Measurements from ENCODE around the gene ATP8A2. TPM values are rescaled to one million over a fixed set of nuclear protein-coding genes. Genes with fewer than 3 reads are reported as not detected.
"Not testable (repeated sequence)": the region's sequence is repeated elsewhere in the genome, so short reads cannot be mapped to it uniquely, and the experiment has no call there.

Gene ATP8A2
- total RNA-seq, 4 donors from 2014 or later = 0.13 to 0.24 (median 0.20) TPM

- no peak for TF ChIP-seq POLR2A (IDR thresholded peaks at IDR 0.05)
- TF ChIP-seq EP300 (IDR thresholded peaks at IDR 0.05) = no peak
- no peak for TF ChIP-seq CTCF (IDR thresholded peaks at IDR 0.05)
- TF ChIP-seq POLR2AphosphoS5 (IDR thresholded peaks at IDR 0.05) = no peak
- Histone ChIP-seq H3K27me3 (no peaks in the 10 kb centered on the region), H3K4me1 (no peaks in the 10 kb centered on the region), H3K9me3 (no peaks in the 10 kb centered on the region), H3K4me3 (no peak overlapping the region), H3K27ac (no peak overlapping the region), H3K36me3 (no peaks in the 10 kb centered on the region)
- 16% methylated on average over 7 of the region's 7 CpGs for WGBS
- no peak for DNase-seq (ENCODE audit: low spot score in 2 of 2)
These were observed 573.8 kb downstream of the ATP8A2 start for GRCh38 chr13:25945596-25945995.

- TF ChIP-seq CTCF (IDR thresholded peaks at IDR 0.05) (no peak), POLR2A (IDR thresholded peaks at IDR 0.05) (no peak), EP300 (IDR thresholded peaks at IDR 0.05) (no peak), POLR2AphosphoS5 (IDR thresholded peaks at IDR 0.05) (no peak)
- H3K27me3 ChIP-seq = no peaks in the 10 kb centered on the region
These were observed 574.5 kb downstream of the ATP8A2 start for GRCh38 chr13:25946321-25946720.

GRCh38 chr13:25948910-25949309, 577.1 kb downstream of the ATP8A2 start:
- Histone ChIP-seq H3K4me3 (no peak overlapping the region), H3K27me3 (no peaks in the 10 kb centered on the region), H3K27ac (no peak overlapping the region), H3K4me1 (no peaks in the 10 kb centered on the region), H3K9me3 (no peaks in the 10 kb centered on the region), H3K36me3 (no peaks in the 10 kb centered on the region)
- no peak for DNase-seq (ENCODE audit: low spot score in 2 of 2)
- 100% methylated on average over 1 of the region's 3 CpGs for WGBS
- TF ChIP-seq POLR2A (IDR thresholded peaks at IDR 0.05) = no peak
- TF ChIP-seq CTCF (IDR thresholded peaks at IDR 0.05) = no peak

More at GRCh38 chr13:25946321-25946720, 574.5 kb downstream of the ATP8A2 start:
- no peaks in the 10 kb centered on the region for H3K9me3 ChIP-seq
- no peak overlapping the region for H3K27ac ChIP-seq
- H3K4me3 ChIP-seq = no peak overlapping the region
- no peaks in the 10 kb centered on the region for H3K36me3 ChIP-seq
- no peaks in the 10 kb centered on the region for H3K4me1 ChIP-seq
- DNase-seq (ENCODE audit: low spot score in 2 of 2) = no peak
- 90% methylated on average over 6 of the region's 6 CpGs for WGBS

GRCh38 chr13:25951831-25952230, 580.1 kb downstream of the ATP8A2 start:
- no peaks in the 10 kb centered on the region for H3K9me3 ChIP-seq
- H3K4me1 ChIP-seq = no peaks in the 10 kb centered on the region
- no peaks in the 10 kb centered on the region for H3K36me3 ChIP-seq
- H3K27ac ChIP-seq = no peak overlapping the region
- 74% methylated on average over 4 of the region's 4 CpGs for WGBS
- TF ChIP-seq CTCF (IDR thresholded peaks at IDR 0.05) (no peak), EP300 (IDR thresholded peaks at IDR 0.05) (no peak), POLR2AphosphoS5 (IDR thresholded peaks at IDR 0.05) (no peak), POLR2A (IDR thresholded peaks at IDR 0.05) (no peak)
- no peak for DNase-seq (ENCODE audit: low spot score in 2 of 2)
- H3K4me3 ChIP-seq = no peak overlapping the region
- no peaks in the 10 kb centered on the region for H3K27me3 ChIP-seq

GRCh38 chr13:25954080-25954479, 582.3 kb downstream of the ATP8A2 start:
- DNase-seq (ENCODE audit: low spot score in 2 of 2); H3K9me3 ChIP-seq; H3K4me1 ChIP-seq; H3K27me3 ChIP-seq; H3K4me3 ChIP-seq; H3K27ac ChIP-seq; H3K36me3 ChIP-seq: not testable (repeated sequence)
- 83% methylated on average over 1 of the region's 5 CpGs for WGBS

- H3K4me1 ChIP-seq; H3K36me3 ChIP-seq; H3K9me3 ChIP-seq; H3K27me3 ChIP-seq; H3K27ac ChIP-seq; H3K4me3 ChIP-seq; DNase-seq (ENCODE audit: low spot score in 2 of 2): not testable (repeated sequence)
- 50% methylated on average over 1 of the region's 1 CpG for WGBS
These were observed 583.2 kb downstream of the ATP8A2 start for GRCh38 chr13:25954943-25955342.
